HuH-7 (cell line): ENCODE results near the gene SLC16A5.
"Not testable (repeated sequence)": the region's sequence is repeated elsewhere in the genome, so short reads cannot be mapped to it uniquely, and the experiment has no call there.

Experiments used
- DNase-seq: peaks from one replicate; pipeline ENCODE4 v3.0.0; 2011; ENCODE audit warnings: low spot score

SLC16A5 gene

GRCh38 chr17:75064040-75064439, 23.7 kb upstream of the SLC16A5 start:
- DNase-seq, result no peak

GRCh38 chr17:75064460-75064859, 23.3 kb upstream of the SLC16A5 start:
- no peak for DNase-seq

- DNase-seq, result no peak
Observed at GRCh38 chr17:75064867-75065561, 22.7 kb upstream of the SLC16A5 start.

- DNase-seq, result no peak
Observed at GRCh38 chr17:75065562-75066151, 22.1 kb upstream of the SLC16A5 start.

GRCh38 chr17:75067856-75068255, 19.9 kb upstream of the SLC16A5 start:
- DNase-seq, result no peak

- DNase-seq, result no peak
Observed at GRCh38 chr17:75068750-75069149, 19.0 kb upstream of the SLC16A5 start.

- no peak for DNase-seq
Observed at GRCh38 chr17:75069783-75070182, 18.0 kb upstream of the SLC16A5 start.

- not testable (repeated sequence) for DNase-seq
Observed at GRCh38 chr17:75071478-75072271, 16.1 kb upstream of the SLC16A5 start.

GRCh38 chr17:75072909-75073308, 14.8 kb upstream of the SLC16A5 start:
- not testable (repeated sequence) for DNase-seq

GRCh38 chr17:75073618-75074047, 14.1 kb upstream of the SLC16A5 start:
- DNase-seq, result no peak

GRCh38 chr17:75074532-75074931, 13.2 kb upstream of the SLC16A5 start:
- DNase-seq, result no peak

GRCh38 chr17:75075597-75076336, 12.0 kb upstream of the SLC16A5 start:
- no peak for DNase-seq

GRCh38 chr17:75077072-75077495, 10.7 kb upstream of the SLC16A5 start:
- DNase-seq, result peak; percentile 84

- peak; percentile 73 for DNase-seq
Observed at GRCh38 chr17:75077496-75078283, 10.1 kb upstream of the SLC16A5 start.

GRCh38 chr17:75078284-75079022, 9.3 kb upstream of the SLC16A5 start:
- no peak for DNase-seq

GRCh38 chr17:75079023-75079373, 8.8 kb upstream of the SLC16A5 start:
- DNase-seq, result no peak

GRCh38 chr17:75081611-75082540, 5.9 kb upstream of the SLC16A5 start:
- DNase-seq, result no peak

- DNase-seq, result no peak
Observed at GRCh38 chr17:75082683-75083082, 5.1 kb upstream of the SLC16A5 start.

GRCh38 chr17:75084039-75084660, 3.6 kb upstream of the SLC16A5 start:
- DNase-seq, result peak; percentile 71
